CD4-positive, alpha-beta memory T cell (primary cell): ENCODE data around the gene PDE4D. TPM values are rescaled to one million over a fixed set of nuclear protein-coding genes. Genes with fewer than 3 reads are reported as not detected.

Experiments
- CTCF ChIA-PET: fragments of 350-600 bp; sonication (Branson Sonifier 250); formaldehyde crosslinking; loops from one replicate; lab custom pipeline; 2021; ENCODE audit warnings: inconsistent platforms; ENCODE audit not compliant: partially characterized antibody; lab: Charles Lee
- POLR2A ChIA-PET: fragments of 350-600 bp; sonication (Branson Sonifier 250); formaldehyde crosslinking; loops from one replicate; lab custom pipeline; 2021; ENCODE audit not compliant: partially characterized antibody; lab: Charles Lee
- DNase-seq, 5 donors: peaks; one replicate each; pipeline versions ENCODE4 v3.0.0 to v3.0.0-alpha.2; 2020 to 2022; ENCODE audit warnings: mixed read lengths in 1 of 5
- H3K27ac ChIP-seq: one replicate; pipeline ENCODE4 v1.7.0; 2013; ENCODE audit warnings: low read depth, low read length
- H3K27me3 ChIP-seq: 2 replicates; pipeline ENCODE4 v1.7.0; 2013; ENCODE audit warnings: mild to moderate bottlenecking, low read length, moderate library complexity; ENCODE audit not compliant: insufficient read depth
- H3K36me3 ChIP-seq: 2 replicates; pipeline ENCODE4 v1.7.0; 2013; ENCODE audit warnings: mild to moderate bottlenecking, low read length, moderate library complexity; ENCODE audit not compliant: insufficient read depth
- H3K4me1 ChIP-seq: 2 replicates; pipeline ENCODE4 v1.7.0; 2013; ENCODE audit warnings: mild to moderate bottlenecking, low read length, moderate library complexity; ENCODE audit not compliant: insufficient read depth
- H3K4me3 ChIP-seq, 2 donors: one replicate each; pipeline ENCODE4 v1.7.0; 2013; ENCODE audit warnings: low read length in 2 of 2, mild to moderate bottlenecking in 1 of 2
- H3K9me3 ChIP-seq, 2 donors: one replicate each; pipeline ENCODE4 v1.7.0; 2013; ENCODE audit warnings: low read length in 2 of 2, control low read depth in 1 of 2; ENCODE audit not compliant: control insufficient read depth in 1 of 2
- H3K27ac Mint-ChIP-seq, 7 donors: one replicate each; pipeline ENCODE4 v1.8.0; 2020 to 2021; ENCODE audit warnings: mixed read lengths in 7 of 7, mild to moderate bottlenecking in 6 of 7, inconsistent platforms in 3 of 7, moderate library complexity in 3 of 7
- H3K27me3 Mint-ChIP-seq, 2 donors: one replicate each; pipeline ENCODE4 v1.8.0; 2020 to 2021; ENCODE audit warnings: mixed read lengths in 2 of 2
- H3K36me3 Mint-ChIP-seq, 2 donors: one replicate each; pipeline ENCODE4 v1.8.0; 2020 to 2021; ENCODE audit warnings: mixed read lengths in 2 of 2, inconsistent platforms in 1 of 2, mild to moderate bottlenecking in 1 of 2
- H3K4me1 Mint-ChIP-seq, 4 donors: one replicate each; pipeline ENCODE4 v1.8.0; 2020 to 2021; ENCODE audit warnings: mixed read lengths in 4 of 4, mild to moderate bottlenecking in 1 of 4
- H3K4me3 Mint-ChIP-seq, 8 donors: one replicate each; pipeline ENCODE4 v1.8.0; 2020 to 2021; ENCODE audit warnings: mixed read lengths in 8 of 8, mild to moderate bottlenecking in 7 of 8, moderate library complexity in 6 of 8, inconsistent platforms in 3 of 8
- H3K9me3 Mint-ChIP-seq, 8 donors: one replicate each; pipeline ENCODE4 v1.8.0; 2020 to 2021; ENCODE audit warnings: mixed read lengths in 8 of 8, mild to moderate bottlenecking in 5 of 8, inconsistent platforms in 3 of 8, moderate library complexity in 1 of 8
- intact Hi-C: fragments of 100-400 bp; cut with micrococcal nuclease; formaldehyde crosslinking; loops from one replicate; pipeline ENCODE4 v1.15.1; 2023
- polyA plus RNA-seq, 2 donors: library from polyadenylated mRNA; unstranded; fragments of 300-500 nt; fragmentation: Illumina TruSeq; gene quantifications; one replicate each; pipeline ENCODE4 v1.2.3, GENCODE V29; 2021
- total RNA-seq, 2 experiments: library from RNA; stranded (reverse); gene quantifications; one replicate each; pipeline ENCODE4 v1.2.3, GENCODE V29; 2021

PDE4D gene
- total and polyA plus RNA-seq, 4 experiments from 2014 or later, result 12.3 to 49.7 (median 30.3) TPM

GRCh38 chr5:59276325-59276675 is 617.2 kb downstream of the PDE4D start:
- POLR2A ChIA-PET, result interaction anchor here (0.6 kb wide), 1 partner anchor 148 kb away, joined by 3 read pairs; no protein-coding TSS in a partner anchor

GRCh38 chr5:59275510-59276324 is 617.8 kb downstream of the PDE4D start:
- DNase-seq, result no peak
- no peaks in the 10 kb centered on the region for H3K9me3 ChIP-seq
- H3K27ac ChIP-seq, result no peak overlapping the region
- Mint-ChIP-seq H3K27ac (peak overlapping the region in 1 of 7 donors; percentile 69), H3K36me3 (no peaks in the 10 kb centered on the region), H3K27me3 (peaks cover 14 to 19% of the 10 kb centered on the region in 2 donors), H3K4me3 (peak overlapping the region; percentile 49 to 84 (median 70)), H3K4me1 (peaks cover 8 to 12% (median 10%) of the 10 kb centered on the region in 4 donors), H3K9me3 (peaks cover 0 to 2% (median 0%) of the 10 kb centered on the region in 8 donors)
- intact Hi-C loops, result no loop called here
- CTCF ChIA-PET, result no interaction called here
- H3K4me3 ChIP-seq, result no peak overlapping the region
- H3K27me3 ChIP-seq, result no peaks in the 10 kb centered on the region
- POLR2A ChIA-PET, result interaction anchor here (0.6 kb wide), 1 partner anchor 148 kb away, joined by 3 read pairs; no protein-coding TSS in a partner anchor
- no peaks in the 10 kb centered on the region for H3K4me1 ChIP-seq
- H3K36me3 ChIP-seq, result no peaks in the 10 kb centered on the region

More at GRCh38 chr5:59276325-59276675, 617.2 kb downstream of the PDE4D start:
- intact Hi-C loops, result no loop called here
- DNase-seq, result no peak
- Mint-ChIP-seq H3K4me1 (peaks cover 8 to 12% (median 10%) of the 10 kb centered on the region in 4 donors), H3K36me3 (no peaks in the 10 kb centered on the region), H3K4me3 (no peak overlapping the region), H3K27me3 (peaks cover 14 to 19% of the 10 kb centered on the region in 2 donors), H3K9me3 (peaks cover 0 to 2% (median 0%) of the 10 kb centered on the region in 8 donors), H3K27ac (no peak overlapping the region)
- H3K27me3 ChIP-seq, result no peaks in the 10 kb centered on the region
- H3K27ac ChIP-seq, result no peak overlapping the region
- H3K36me3 ChIP-seq, result no peaks in the 10 kb centered on the region
- CTCF ChIA-PET, result no interaction called here
- H3K4me3 ChIP-seq, result no peak overlapping the region
- no peaks in the 10 kb centered on the region for H3K4me1 ChIP-seq
- H3K9me3 ChIP-seq, result no peaks in the 10 kb centered on the region

- Mint-ChIP-seq H3K4me3 (peak overlapping the region in 5 of 8 donors; percentile 67 to 84 (median 78)), H3K9me3 (peaks cover 0 to 2% (median 0%) of the 10 kb centered on the region in 8 donors), H3K36me3 (no peaks in the 10 kb centered on the region), H3K27ac (no peak overlapping the region), H3K27me3 (peaks cover 14 to 19% of the 10 kb centered on the region in 2 donors), H3K4me1 (peaks cover 8 to 12% (median 10%) of the 10 kb centered on the region in 4 donors)
- intact Hi-C loops, result no loop called here
- Histone ChIP-seq H3K4me3 (no peak overlapping the region), H3K27me3 (no peaks in the 10 kb centered on the region), H3K4me1 (no peaks in the 10 kb centered on the region), H3K27ac (no peak overlapping the region), H3K36me3 (no peaks in the 10 kb centered on the region), H3K9me3 (no peaks in the 10 kb centered on the region)
- CTCF ChIA-PET, result no interaction called here
- POLR2A ChIA-PET, result no interaction called here
- no peak for DNase-seq
Measured at GRCh38 chr5:59275170-59275509, 618.4 kb downstream of the PDE4D start.

GRCh38 chr5:59274106-59274636 is 619.4 kb downstream of the PDE4D start:
- no peaks in the 10 kb centered on the region for H3K9me3 ChIP-seq
- H3K36me3 ChIP-seq, result no peaks in the 10 kb centered on the region
- H3K27ac ChIP-seq, result no peak overlapping the region
- Mint-ChIP-seq H3K36me3 (no peaks in the 10 kb centered on the region), H3K9me3 (no peaks in the 10 kb centered on the region), H3K4me1 (peaks cover 8 to 12% (median 10%) of the 10 kb centered on the region in 4 donors), H3K4me3 (no peak overlapping the region), H3K27ac (no peak overlapping the region), H3K27me3 (peaks cover 14 to 17% of the 10 kb centered on the region in 2 donors)
- CTCF ChIA-PET, result no interaction called here
- POLR2A ChIA-PET, result no interaction called here
- intact Hi-C loops, result no loop called here
- H3K4me3 ChIP-seq, result no peak overlapping the region
- DNase-seq, result no peak
- no peaks in the 10 kb centered on the region for H3K4me1 ChIP-seq
- no peaks in the 10 kb centered on the region for H3K27me3 ChIP-seq

GRCh38 chr5:59272809-59273427 is 620.6 kb downstream of the PDE4D start:
- Mint-ChIP-seq H3K9me3 (no peaks in the 10 kb centered on the region), H3K4me1 (peaks cover 8 to 12% (median 10%) of the 10 kb centered on the region in 4 donors), H3K27ac (no peak overlapping the region), H3K4me3 (no peak overlapping the region), H3K27me3 (peaks cover 14% of the 10 kb centered on the region in 2 donors), H3K36me3 (no peaks in the 10 kb centered on the region)
- Histone ChIP-seq H3K36me3 (no peaks in the 10 kb centered on the region), H3K4me1 (no peaks in the 10 kb centered on the region), H3K9me3 (no peaks in the 10 kb centered on the region), H3K27ac (no peak overlapping the region), H3K27me3 (no peaks in the 10 kb centered on the region), H3K4me3 (no peak overlapping the region)
- DNase-seq, result no peak
- intact Hi-C loops, result no loop called here
- CTCF ChIA-PET, result no interaction called here
- POLR2A ChIA-PET, result no interaction called here

- intact Hi-C loops, result no loop called here
- Histone ChIP-seq H3K4me1 (no peaks in the 10 kb centered on the region), H3K4me3 (no peak overlapping the region), H3K36me3 (no peaks in the 10 kb centered on the region), H3K27me3 (no peaks in the 10 kb centered on the region), H3K27ac (no peak overlapping the region), H3K9me3 (no peaks in the 10 kb centered on the region)
- Mint-ChIP-seq H3K4me3 (no peak overlapping the region), H3K9me3 (no peaks in the 10 kb centered on the region), H3K27me3 (peaks cover 5% of the 10 kb centered on the region in 2 donors), H3K27ac (no peak overlapping the region), H3K4me1 (no peaks in the 10 kb centered on the region), H3K36me3 (no peaks in the 10 kb centered on the region)
- POLR2A ChIA-PET, result no interaction called here
- DNase-seq, result no peak
- CTCF ChIA-PET, result interaction anchor here (0.6 kb wide), 1 partner anchor 79 kb away, joined by 3 read pairs; no protein-coding TSS in a partner anchor
Measured at GRCh38 chr5:59268756-59269415, 624.6 kb downstream of the PDE4D start.

GRCh38 chr5:59267033-59267432 is 626.5 kb downstream of the PDE4D start:
- no peak for DNase-seq
- Histone ChIP-seq H3K4me3 (no peak overlapping the region), H3K36me3 (no peaks in the 10 kb centered on the region), H3K27me3 (no peaks in the 10 kb centered on the region), H3K27ac (no peak overlapping the region), H3K4me1 (no peaks in the 10 kb centered on the region), H3K9me3 (no peaks in the 10 kb centered on the region)
- H3K36me3 Mint-ChIP-seq, result no peaks in the 10 kb centered on the region
- no peak overlapping the region for H3K27ac Mint-ChIP-seq
- CTCF ChIA-PET, result interaction anchor here (0.7 to 1.1 kb wide), 2 partner anchors 44 to 114 kb away, joined by 3 read pairs; no protein-coding TSS in a partner anchor
- H3K4me3 Mint-ChIP-seq, result no peak overlapping the region
- intact Hi-C loops, result no loop called here
- H3K27me3 Mint-ChIP-seq, result peaks cover 0 to 2% of the 10 kb centered on the region in 2 donors
- no peaks in the 10 kb centered on the region for H3K4me1 Mint-ChIP-seq
- H3K9me3 Mint-ChIP-seq, result no peaks in the 10 kb centered on the region
- POLR2A ChIA-PET, result no interaction called here
